Caco-2 (cell line): Measurements from ENCODE around the gene YTHDC2. TPM values are rescaled to one million over a fixed set of nuclear protein-coding genes. Genes with fewer than 3 reads are reported as not detected.

ENCODE experiments used
- BruUV-seq: library from RNA; stranded (reverse); fragments of 400-500 nt; replicated peaks from 2 replicates; lab custom pipeline; 2021; lab: Mats Ljungman, UMichigan
- CTCF ChIA-PET: fragments of 300-600 bp; sonication (Branson Sonifier 250); formaldehyde crosslinking; loops from one replicate; lab custom pipeline; 2022; ENCODE audit warnings: antibody characterized with exemption; lab: Charles Lee
- POLR2A ChIA-PET: fragments of 300-600 bp; sonication (Branson Sonifier 250); formaldehyde crosslinking; loops from one replicate; lab custom pipeline; 2022; ENCODE audit warnings: antibody characterized with exemption; lab: Charles Lee
- DNase-seq, 2 experiments: peaks; one replicate each; pipeline versions ENCODE4 v3.0.0 to v3.0.0-alpha.2; 2020 to 2022
- H3K27me3 ChIP-seq: replicated peaks from 2 replicates; pipeline ENCODE4 v1.6.0; 2011; ENCODE audit warnings: low read length; ENCODE audit not compliant: control insufficient read depth, insufficient read depth
- H3K36me3 ChIP-seq: 2 replicates; pipeline ENCODE4 v1.5.1; 2011; ENCODE audit warnings: low read length; ENCODE audit not compliant: control insufficient read depth, insufficient read depth
- H3K4me1 ChIP-seq: fragments of 250-450 bp; sonication (Bioruptor Pico); 2 replicates; pipeline ENCODE4 v1.5.1; 2020; ENCODE audit warnings: mild to moderate bottlenecking
- H3K4me3 ChIP-seq: 2 replicates; pipeline ENCODE4 v1.5.1; 2011; ENCODE audit warnings: low read depth, mild to moderate bottlenecking, control low read depth, low read length
- H3K9me3 ChIP-seq: fragments of 250-450 bp; sonication (Bioruptor Pico); 2 replicates; pipeline ENCODE4 v1.5.1; 2020; ENCODE audit warnings: mild to moderate bottlenecking, moderate library complexity
- H3K27ac Mint-ChIP-seq: one replicate; pipeline ENCODE4 v1.8.0; 2022; ENCODE audit warnings: mixed read lengths; ENCODE audit not compliant: unreplicated experiment
- H3K27me3 Mint-ChIP-seq: one replicate; pipeline ENCODE4 v1.8.0; 2022; ENCODE audit warnings: mixed read lengths; ENCODE audit not compliant: insufficient read depth, unreplicated experiment
- H3K36me3 Mint-ChIP-seq: one replicate; pipeline ENCODE4 v1.8.0; 2022; ENCODE audit warnings: mild to moderate bottlenecking, mixed read lengths; ENCODE audit not compliant: insufficient read depth, unreplicated experiment
- H3K4me1 Mint-ChIP-seq: one replicate; pipeline ENCODE4 v1.8.0; 2022; ENCODE audit warnings: low read depth, mixed read lengths; ENCODE audit not compliant: unreplicated experiment
- H3K4me3 Mint-ChIP-seq: one replicate; pipeline ENCODE4 v1.8.0; 2022; ENCODE audit warnings: mild to moderate bottlenecking, moderate library complexity, mixed read lengths; ENCODE audit not compliant: unreplicated experiment
- H3K9me3 Mint-ChIP-seq: one replicate; pipeline ENCODE4 v1.8.0; 2022; ENCODE audit warnings: mixed read lengths; ENCODE audit not compliant: unreplicated experiment
- intact Hi-C: fragments of 100-400 bp; cut with micrococcal nuclease; formaldehyde crosslinking; loops from one replicate; pipeline ENCODE4 v1.10.0; 2022; ENCODE audit not compliant: unreplicated experiment
- total RNA-seq: library from RNA; stranded (reverse); gene quantifications from 2 replicates; pipeline ENCODE4 v1.2.3, GENCODE V29; 2022
- TF ChIP-seq, protein P1 (sequence below), 2 experiments: fragments of 200-600 bp in 1 of 2; IDR thresholded peaks; 1 replicate in 1 of 2; 2 replicates in 1 of 2; pipeline versions ENCODE4 v1.5.1 to v1.8.0; 2011 to 2022; ENCODE audit warnings: antibody characterized with exemption in 1 of 2, control low read depth in 1 of 2, inconsistent platforms in 1 of 2, low read depth in 1 of 2, low read length in 1 of 2, mild to moderate bottlenecking in 1 of 2, moderate library complexity in 1 of 2; ENCODE audit not compliant: insufficient read depth in 1 of 2, severe bottlenecking in 1 of 2, unreplicated experiment in 1 of 2

The YTHDC2 gene
- total RNA-seq, 1 experiment from 2014 or later: 16.9 TPM

DNA sequence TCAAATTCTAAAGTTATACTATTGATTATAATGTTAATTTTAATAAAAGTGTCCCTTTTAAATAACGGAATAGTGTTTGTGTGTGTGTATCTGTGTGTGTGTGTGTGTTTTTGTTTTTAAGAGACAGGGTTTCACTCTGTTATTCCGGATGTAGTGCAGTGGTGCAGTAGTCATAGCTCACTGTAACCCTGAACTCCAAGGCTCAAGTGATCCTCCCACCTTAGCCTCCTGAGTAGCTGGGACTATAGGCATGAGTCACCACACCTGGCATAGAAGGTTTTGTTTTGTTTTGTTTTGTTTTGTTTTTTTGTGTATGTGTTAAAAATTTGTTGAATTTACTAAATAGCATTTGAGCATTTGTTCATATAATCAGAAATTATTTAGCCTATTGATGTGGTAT lies 64.6 kb downstream of the YTHDC2 start:
- H3K4me1 Mint-ChIP-seq: no peaks in the 10 kb centered on the region
- CTCF ChIA-PET: no interaction called here
- intact Hi-C loops: no loop called here
- Histone ChIP-seq H3K4me1 (no peaks in the 10 kb centered on the region), H3K9me3 (no peaks in the 10 kb centered on the region), H3K36me3 (0 out of 2 replicates have a peak, but pooled peaks cover 1% of the 10 kb centered on the region), H3K27me3 (no peaks in the 10 kb centered on the region), H3K4me3 (no peak overlapping the region)
- H3K36me3 Mint-ChIP-seq: no peaks in the 10 kb centered on the region
- H3K9me3 Mint-ChIP-seq: no peaks in the 10 kb centered on the region
- no peak for DNase-seq
- BruUV-seq: no TSS peak
- TF ChIP-seq, protein P1, sequence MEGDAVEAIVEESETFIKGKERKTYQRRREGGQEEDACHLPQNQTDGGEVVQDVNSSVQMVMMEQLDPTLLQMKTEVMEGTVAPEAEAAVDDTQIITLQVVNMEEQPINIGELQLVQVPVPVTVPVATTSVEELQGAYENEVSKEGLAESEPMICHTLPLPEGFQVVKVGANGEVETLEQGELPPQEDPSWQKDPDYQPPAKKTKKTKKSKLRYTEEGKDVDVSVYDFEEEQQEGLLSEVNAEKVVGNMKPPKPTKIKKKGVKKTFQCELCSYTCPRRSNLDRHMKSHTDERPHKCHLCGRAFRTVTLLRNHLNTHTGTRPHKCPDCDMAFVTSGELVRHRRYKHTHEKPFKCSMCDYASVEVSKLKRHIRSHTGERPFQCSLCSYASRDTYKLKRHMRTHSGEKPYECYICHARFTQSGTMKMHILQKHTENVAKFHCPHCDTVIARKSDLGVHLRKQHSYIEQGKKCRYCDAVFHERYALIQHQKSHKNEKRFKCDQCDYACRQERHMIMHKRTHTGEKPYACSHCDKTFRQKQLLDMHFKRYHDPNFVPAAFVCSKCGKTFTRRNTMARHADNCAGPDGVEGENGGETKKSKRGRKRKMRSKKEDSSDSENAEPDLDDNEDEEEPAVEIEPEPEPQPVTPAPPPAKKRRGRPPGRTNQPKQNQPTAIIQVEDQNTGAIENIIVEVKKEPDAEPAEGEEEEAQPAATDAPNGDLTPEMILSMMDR (IDR thresholded peaks at IDR 0.05; ENCODE audit: insufficient read depth in 1 of 2, low read depth in 1 of 2, low read length in 1 of 2, severe bottlenecking in 1 of 2, unreplicated experiment in 1 of 2): no peak
- H3K27me3 Mint-ChIP-seq: no peaks in the 10 kb centered on the region
- no peak overlapping the region for H3K27ac Mint-ChIP-seq
- H3K4me3 Mint-ChIP-seq: no peak overlapping the region
- POLR2A ChIA-PET: no interaction called here

DNA sequence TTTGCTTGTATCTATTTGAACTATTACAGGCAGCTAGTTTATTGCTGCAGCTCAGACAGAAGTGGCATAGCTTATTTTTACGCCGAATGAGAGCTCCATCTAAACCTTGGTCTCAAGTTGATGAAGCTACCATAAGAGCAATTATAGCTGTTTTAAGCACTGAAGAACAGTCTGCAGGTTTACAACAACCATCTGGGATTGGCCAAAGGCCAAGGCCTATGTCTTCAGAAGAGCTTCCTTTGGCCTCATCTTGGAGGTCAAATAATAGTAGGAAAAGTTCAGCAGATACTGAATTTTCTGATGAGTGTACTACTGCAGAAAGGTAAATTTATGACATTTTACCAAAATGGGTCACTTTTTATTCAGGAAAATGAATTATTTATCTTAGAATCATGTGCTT lies 67.9 kb downstream of the YTHDC2 start:
- ChIA-PET CTCF (no interaction called here), POLR2A (no interaction called here)
- Mint-ChIP-seq H3K27me3 (no peaks in the 10 kb centered on the region), H3K4me1 (no peaks in the 10 kb centered on the region), H3K9me3 (no peaks in the 10 kb centered on the region), H3K4me3 (no peak overlapping the region), H3K27ac (no peak overlapping the region), H3K36me3 (peaks cover 11% of the 10 kb centered on the region)
- intact Hi-C loops: no loop called here
- Histone ChIP-seq H3K36me3 (no peaks in the 10 kb centered on the region), H3K4me3 (no peak overlapping the region), H3K27me3 (no peaks in the 10 kb centered on the region), H3K9me3 (no peaks in the 10 kb centered on the region), H3K4me1 (no peaks in the 10 kb centered on the region)
- DNase-seq: no peak
- no TSS peak for BruUV-seq
- TF ChIP-seq, protein P1 (IDR thresholded peaks at IDR 0.05; ENCODE audit: insufficient read depth in 1 of 2, low read depth in 1 of 2, low read length in 1 of 2, severe bottlenecking in 1 of 2, unreplicated experiment in 1 of 2): no peak

DNA sequence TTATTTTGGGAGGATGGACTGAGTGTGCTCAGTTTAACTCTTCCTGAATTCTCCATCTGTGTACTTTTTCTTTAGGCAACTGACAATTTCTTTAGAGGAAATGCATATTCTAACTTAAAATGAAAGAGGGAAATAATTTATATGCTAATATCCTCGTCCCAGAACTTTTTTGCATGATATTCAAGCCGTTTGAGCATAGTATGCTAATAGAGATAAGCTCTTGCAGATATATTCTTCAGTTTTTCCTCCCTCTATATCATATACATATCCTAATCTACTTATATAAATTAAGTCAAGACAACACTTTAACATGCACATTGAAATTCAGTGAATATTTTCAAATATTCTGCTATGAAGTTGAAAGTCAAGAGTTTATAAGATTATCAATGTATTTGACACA lies 84.7 kb downstream of the YTHDC2 start:
- Histone ChIP-seq H3K27me3 (no peaks in the 10 kb centered on the region), H3K4me3 (no peak overlapping the region), H3K9me3 (no peaks in the 10 kb centered on the region), H3K36me3 (no peaks in the 10 kb centered on the region), H3K4me1 (no peaks in the 10 kb centered on the region)
- TF ChIP-seq, protein P1 (IDR thresholded peaks at IDR 0.05; ENCODE audit: insufficient read depth in 1 of 2, low read depth in 1 of 2, low read length in 1 of 2, severe bottlenecking in 1 of 2, unreplicated experiment in 1 of 2): no peak
- no peak for DNase-seq
- no peaks in the 10 kb centered on the region for H3K9me3 Mint-ChIP-seq
- no peak overlapping the region for H3K4me3 Mint-ChIP-seq
- peaks cover 3% of the 10 kb centered on the region for H3K27me3 Mint-ChIP-seq
- ChIA-PET POLR2A (no interaction called here), CTCF (no interaction called here)
- peaks cover 5% of the 10 kb centered on the region for H3K36me3 Mint-ChIP-seq
- no TSS peak for BruUV-seq
- H3K4me1 Mint-ChIP-seq: peaks cover 6% of the 10 kb centered on the region
- H3K27ac Mint-ChIP-seq: no peak overlapping the region
- intact Hi-C loops: no loop called here
